Panc1 (cell line): ENCODE data around the gene OSBPL8.

Source experiments
- POLR2AphosphoS5 ChIP-seq: IDR thresholded peaks from 2 replicates; pipeline ENCODE4 v1.6.1; 2012; ENCODE audit warnings: mild to moderate bottlenecking, low read depth, low read length, moderate library complexity
- TF ChIP-seq, protein P1 (sequence below): fragments of 450-650 bp; IDR thresholded peaks from 2 replicates; pipeline ENCODE4 v1.5.1; 2017; ENCODE audit warnings: mild to moderate bottlenecking
- TF ChIP-seq, protein P2 (sequence below), 2 experiments: IDR thresholded peaks; 2 replicates each; pipeline ENCODE4 v1.6.1; 2011 to 2012; ENCODE audit warnings: low read depth in 2 of 2, control low read depth in 1 of 2, low read length in 1 of 2, mild to moderate bottlenecking in 1 of 2, moderate library complexity in 1 of 2; ENCODE audit not compliant: insufficient read depth in 1 of 2

DNA sequence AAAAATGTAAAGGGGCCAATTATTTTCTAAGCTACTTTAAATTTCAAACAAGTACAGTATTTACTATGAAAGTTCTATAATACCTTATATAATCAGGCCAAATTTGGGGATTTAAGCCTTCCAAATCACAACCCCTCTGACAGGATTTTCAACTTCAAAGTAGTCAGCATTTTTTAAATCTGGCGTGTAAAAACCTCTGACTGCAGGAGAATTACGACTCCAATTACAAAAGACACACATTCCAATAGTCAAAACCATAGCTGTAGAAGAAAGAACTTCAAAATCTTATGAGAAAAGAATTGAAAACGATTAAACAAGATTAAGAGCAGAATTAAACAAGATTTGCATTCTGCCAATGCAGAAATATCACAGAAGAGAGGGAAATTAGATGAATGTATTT is 12.7 kb downstream of the OSBPL8 start:
- TF ChIP-seq, protein P1, sequence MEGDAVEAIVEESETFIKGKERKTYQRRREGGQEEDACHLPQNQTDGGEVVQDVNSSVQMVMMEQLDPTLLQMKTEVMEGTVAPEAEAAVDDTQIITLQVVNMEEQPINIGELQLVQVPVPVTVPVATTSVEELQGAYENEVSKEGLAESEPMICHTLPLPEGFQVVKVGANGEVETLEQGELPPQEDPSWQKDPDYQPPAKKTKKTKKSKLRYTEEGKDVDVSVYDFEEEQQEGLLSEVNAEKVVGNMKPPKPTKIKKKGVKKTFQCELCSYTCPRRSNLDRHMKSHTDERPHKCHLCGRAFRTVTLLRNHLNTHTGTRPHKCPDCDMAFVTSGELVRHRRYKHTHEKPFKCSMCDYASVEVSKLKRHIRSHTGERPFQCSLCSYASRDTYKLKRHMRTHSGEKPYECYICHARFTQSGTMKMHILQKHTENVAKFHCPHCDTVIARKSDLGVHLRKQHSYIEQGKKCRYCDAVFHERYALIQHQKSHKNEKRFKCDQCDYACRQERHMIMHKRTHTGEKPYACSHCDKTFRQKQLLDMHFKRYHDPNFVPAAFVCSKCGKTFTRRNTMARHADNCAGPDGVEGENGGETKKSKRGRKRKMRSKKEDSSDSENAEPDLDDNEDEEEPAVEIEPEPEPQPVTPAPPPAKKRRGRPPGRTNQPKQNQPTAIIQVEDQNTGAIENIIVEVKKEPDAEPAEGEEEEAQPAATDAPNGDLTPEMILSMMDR = no peak
- TF ChIP-seq, protein P2, sequence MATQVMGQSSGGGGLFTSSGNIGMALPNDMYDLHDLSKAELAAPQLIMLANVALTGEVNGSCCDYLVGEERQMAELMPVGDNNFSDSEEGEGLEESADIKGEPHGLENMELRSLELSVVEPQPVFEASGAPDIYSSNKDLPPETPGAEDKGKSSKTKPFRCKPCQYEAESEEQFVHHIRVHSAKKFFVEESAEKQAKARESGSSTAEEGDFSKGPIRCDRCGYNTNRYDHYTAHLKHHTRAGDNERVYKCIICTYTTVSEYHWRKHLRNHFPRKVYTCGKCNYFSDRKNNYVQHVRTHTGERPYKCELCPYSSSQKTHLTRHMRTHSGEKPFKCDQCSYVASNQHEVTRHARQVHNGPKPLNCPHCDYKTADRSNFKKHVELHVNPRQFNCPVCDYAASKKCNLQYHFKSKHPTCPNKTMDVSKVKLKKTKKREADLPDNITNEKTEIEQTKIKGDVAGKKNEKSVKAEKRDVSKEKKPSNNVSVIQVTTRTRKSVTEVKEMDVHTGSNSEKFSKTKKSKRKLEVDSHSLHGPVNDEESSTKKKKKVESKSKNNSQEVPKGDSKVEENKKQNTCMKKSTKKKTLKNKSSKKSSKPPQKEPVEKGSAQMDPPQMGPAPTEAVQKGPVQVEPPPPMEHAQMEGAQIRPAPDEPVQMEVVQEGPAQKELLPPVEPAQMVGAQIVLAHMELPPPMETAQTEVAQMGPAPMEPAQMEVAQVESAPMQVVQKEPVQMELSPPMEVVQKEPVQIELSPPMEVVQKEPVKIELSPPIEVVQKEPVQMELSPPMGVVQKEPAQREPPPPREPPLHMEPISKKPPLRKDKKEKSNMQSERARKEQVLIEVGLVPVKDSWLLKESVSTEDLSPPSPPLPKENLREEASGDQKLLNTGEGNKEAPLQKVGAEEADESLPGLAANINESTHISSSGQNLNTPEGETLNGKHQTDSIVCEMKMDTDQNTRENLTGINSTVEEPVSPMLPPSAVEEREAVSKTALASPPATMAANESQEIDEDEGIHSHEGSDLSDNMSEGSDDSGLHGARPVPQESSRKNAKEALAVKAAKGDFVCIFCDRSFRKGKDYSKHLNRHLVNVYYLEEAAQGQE (IDR thresholded peaks at IDR 0.05; ENCODE audit: insufficient read depth in 1 of 2, low read depth in 2 of 2, low read length in 1 of 2) = no peak
- no peak for TF ChIP-seq POLR2AphosphoS5
